Activated CD4-positive, CD25-positive, alpha-beta regulatory T cell (primary cell): ENCODE measurements around the gene CD93.

Source experiments
- DNase-seq, 4 experiments: peaks; one replicate each; lab custom pipeline; 2025; lab: John Stamatoyannopoulos, UW

The CD93 gene

GRCh38 chr20:23086056-23086566, at the start of gene CD93:
CD93 (minus strand) TSS chr20:23086324; CDS start chr20:23086192, 132 bp downstream.
- DNase-seq = no peak

GRCh38 chr20:23133560-23133998, 47.5 kb upstream of the CD93 start:
- DNase-seq = no peak

- DNase-seq = no peak
Measured at GRCh38 chr20:23132930-23133559, 46.9 kb upstream of the CD93 start.

- no peak for DNase-seq
Measured at GRCh38 chr20:23132293-23132929, 46.3 kb upstream of the CD93 start.

- no peak for DNase-seq
Measured at GRCh38 chr20:23131766-23132165, 45.6 kb upstream of the CD93 start.

- DNase-seq = no peak
Measured at GRCh38 chr20:23130622-23131140, 44.6 kb upstream of the CD93 start.

- no peak for DNase-seq
Measured at GRCh38 chr20:23129891-23130621, 43.9 kb upstream of the CD93 start.

GRCh38 chr20:23129266-23129665, 43.1 kb upstream of the CD93 start:
- no peak for DNase-seq

- no peak for DNase-seq
Measured at GRCh38 chr20:23128461-23129125, 42.5 kb upstream of the CD93 start.

- DNase-seq = no peak
Measured at GRCh38 chr20:23127506-23128279, 41.6 kb upstream of the CD93 start.

GRCh38 chr20:23126281-23127061, 40.3 kb upstream of the CD93 start:
- DNase-seq = no peak

GRCh38 chr20:23125625-23126191, 39.6 kb upstream of the CD93 start:
- DNase-seq = no peak

GRCh38 chr20:23125159-23125558, 39.0 kb upstream of the CD93 start:
- DNase-seq = no peak

GRCh38 chr20:23123886-23124285, 37.8 kb upstream of the CD93 start:
- no peak for DNase-seq

GRCh38 chr20:23122796-23123655, 36.9 kb upstream of the CD93 start:
- DNase-seq = no peak

GRCh38 chr20:23122321-23122720, 36.2 kb upstream of the CD93 start:
- no peak for DNase-seq

GRCh38 chr20:23121751-23122320, 35.7 kb upstream of the CD93 start:
- DNase-seq = no peak

GRCh38 chr20:23120936-23121750, 35.0 kb upstream of the CD93 start:
- DNase-seq = no peak
